Renal pelvis (tissue), 4 donors: ENCODE data around the gene C1orf185. TPM values are rescaled to one million over a fixed set of nuclear protein-coding genes. Genes with fewer than 3 reads are reported as not detected.
"Not testable (repeated sequence)": the region's sequence is repeated elsewhere in the genome, so short reads cannot be mapped to it uniquely, and the experiment has no call there.

Experiments used
- DNase-seq: peaks from one replicate; pipeline ENCODE4 v3.0.0-alpha.2; 2013
- polyA plus RNA-seq, 3 donors: library from polyadenylated mRNA; unstranded; fragments of 120-200 nt; gene quantifications; one replicate each; pipeline ENCODE4 v1.2.1, GENCODE V29; 2013; ENCODE audit not compliant: insufficient read length in 3 of 3

C1orf185 gene
- polyA plus RNA-seq, 3 donors: not detected

DNA sequence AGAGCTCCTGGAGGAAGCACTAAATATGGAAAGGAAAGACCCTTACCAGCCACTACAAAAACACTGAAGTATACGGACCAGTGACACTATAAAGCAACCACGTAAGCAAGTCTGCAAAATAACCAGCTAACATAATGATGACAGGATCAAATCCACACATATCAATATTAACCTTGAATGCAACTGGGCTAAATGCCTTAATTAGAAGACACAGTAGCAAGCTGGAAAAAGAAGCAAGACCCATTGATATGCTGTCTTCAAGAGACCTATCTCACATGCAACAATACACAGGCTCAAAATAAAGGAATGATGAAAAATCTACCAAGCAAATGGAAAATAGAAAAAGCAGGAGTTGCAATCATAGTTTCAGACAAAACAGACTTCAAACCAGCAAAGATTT lies 31.0 kb downstream of the C1orf185 start:
- no peak for DNase-seq

DNA sequence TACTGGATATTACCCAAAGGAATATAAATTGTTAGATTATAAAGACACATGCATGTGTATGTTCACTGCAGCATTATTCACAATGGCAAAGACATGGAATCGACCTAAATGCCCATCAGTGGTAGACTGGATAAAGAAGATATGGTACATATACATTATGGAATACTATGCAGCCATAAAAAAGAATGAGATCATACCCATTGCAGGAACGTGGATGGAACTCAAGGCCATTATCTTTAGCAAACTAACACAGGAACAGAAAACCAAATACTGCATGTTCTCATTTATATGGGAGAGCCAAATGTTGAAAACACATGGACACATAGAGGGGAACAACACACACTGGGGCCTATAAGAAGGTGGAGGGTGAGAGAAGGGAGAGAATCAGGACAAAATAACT lies 35.7 kb downstream of the C1orf185 start:
- not testable (repeated sequence) for DNase-seq

DNA sequence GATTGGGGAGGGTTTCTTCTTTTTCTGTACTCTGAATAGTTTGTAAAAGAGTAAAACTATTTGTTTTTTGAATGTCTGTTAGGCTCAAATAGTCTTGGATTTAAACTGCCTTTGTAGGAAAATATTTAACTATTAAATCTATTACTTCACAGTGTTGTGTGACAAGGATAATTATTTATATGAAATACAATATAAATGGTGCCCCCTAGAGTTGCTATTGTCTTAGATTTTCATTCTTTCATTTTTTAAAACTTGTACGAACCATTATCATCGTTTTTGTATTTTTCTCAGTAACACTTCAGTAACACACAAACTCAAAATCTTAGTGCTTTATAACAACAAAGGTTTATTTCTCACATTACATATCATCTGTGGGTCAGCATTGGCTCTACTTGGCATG lies 37.4 kb downstream of the C1orf185 start:
- DNase-seq: no peak

DNA sequence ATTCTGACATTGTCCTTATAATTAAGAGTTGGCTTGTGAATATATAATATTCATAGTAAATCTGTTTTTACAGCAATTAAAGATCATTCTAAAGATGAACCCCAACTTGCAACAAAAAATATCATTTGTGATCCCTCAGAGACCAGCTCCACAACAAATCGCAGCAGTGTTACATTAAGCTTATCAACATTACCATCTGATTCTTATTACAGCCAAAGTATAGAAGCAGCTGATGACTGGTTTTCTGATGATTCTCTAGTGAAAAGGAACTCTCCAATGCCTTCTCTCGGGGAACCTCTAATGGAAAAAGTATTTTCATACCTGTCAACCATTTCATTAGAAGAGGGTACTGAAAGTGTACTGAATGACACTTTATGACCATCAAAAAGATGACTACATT lies 45.4 kb downstream of the C1orf185 start:
- DNase-seq: no peak

DNA sequence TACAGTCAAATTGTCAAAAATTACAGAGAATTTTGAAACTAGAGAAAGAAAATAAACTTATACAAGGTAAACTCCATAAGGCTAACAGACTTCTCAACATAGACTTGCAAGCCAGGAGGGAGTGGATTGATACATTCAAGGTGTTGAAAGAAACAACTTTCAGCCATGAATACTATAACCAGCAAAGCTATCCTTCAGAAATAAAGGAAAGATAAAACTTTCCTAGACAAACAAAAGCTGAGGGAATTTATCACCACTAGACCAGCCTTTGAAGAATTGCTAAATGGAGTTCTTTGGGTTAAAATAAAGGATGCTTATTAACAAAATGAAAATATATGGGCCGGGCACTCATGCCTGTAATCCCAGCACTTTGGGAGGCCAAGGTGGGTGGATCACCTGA lies 52.7 kb downstream of the C1orf185 start:
- DNase-seq: no peak

DNA sequence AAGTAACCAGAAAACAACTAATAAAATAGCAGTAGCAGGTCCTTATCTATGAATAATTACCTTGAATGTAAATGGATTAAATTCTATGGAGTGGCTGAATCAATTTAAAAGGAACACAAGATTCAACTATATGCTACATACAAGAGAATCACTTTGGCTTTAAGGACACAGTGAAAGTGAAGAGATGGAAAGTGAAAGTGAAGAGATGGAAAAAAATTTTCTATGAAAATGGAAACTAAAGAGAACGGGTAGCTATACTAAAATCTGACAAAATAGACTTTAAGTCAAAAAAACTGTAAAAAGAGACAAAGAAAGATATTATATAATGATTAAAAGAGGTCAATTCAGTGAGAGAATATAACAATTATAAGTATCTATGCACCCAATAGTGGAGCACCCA lies 54.7 kb downstream of the C1orf185 start:
- no peak for DNase-seq

DNA sequence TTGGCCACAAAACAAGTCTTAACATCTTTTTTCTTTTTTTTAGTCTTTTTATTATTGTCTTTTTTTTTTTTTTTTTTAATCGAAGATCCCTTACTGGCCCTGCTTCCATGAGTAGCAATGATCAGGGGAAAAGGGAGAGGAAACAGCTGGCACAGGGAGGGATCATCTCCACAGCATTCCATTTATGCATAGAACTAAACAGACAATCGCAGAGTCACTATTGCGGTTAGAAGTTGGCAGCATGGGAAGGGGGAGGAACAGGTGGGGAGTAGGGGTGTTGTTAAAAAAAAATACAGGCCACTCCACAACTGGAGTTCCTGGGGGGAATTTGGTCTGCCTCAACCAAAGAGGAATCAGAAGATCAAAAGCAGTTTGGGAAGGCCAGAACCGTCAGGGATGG lies 55.4 kb downstream of the C1orf185 start:
- no peak for DNase-seq

DNA sequence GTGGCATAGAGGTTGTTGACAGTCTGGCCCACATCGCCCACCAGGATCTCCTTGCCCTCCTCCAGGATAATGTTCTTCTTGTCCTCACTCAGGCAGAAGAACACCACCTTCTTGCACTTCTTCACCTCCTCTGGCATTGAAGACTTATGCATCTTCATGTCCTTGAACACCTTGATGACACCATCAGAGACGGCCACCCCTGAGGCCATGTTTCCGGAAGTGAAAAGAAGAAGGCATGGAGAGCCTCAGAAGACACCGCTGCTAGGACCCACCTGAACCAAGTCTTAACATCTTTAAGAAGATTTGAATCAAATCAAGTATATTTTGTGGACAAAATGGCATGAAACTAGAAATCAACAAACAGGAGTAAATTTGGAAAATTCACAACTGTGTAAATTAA lies 56.2 kb downstream of the C1orf185 start:
- no peak for DNase-seq

DNA sequence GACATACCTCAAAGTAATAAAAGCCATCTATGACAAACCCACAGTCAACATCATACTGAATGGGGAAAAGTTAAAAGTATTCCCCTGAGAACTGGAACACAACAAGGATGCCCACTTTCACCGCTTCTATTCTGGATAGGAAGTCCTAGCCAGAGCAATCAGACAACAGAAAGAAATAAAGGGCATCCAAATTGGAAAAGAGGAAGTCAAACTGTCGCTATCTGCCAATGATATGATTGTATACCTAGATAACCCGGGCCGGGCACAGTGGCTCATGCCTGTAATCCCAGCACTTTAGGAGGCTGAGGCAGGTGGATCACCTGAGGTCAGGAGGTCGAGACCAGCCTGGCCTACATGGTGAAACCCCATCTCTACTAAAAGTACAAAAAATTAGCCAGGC lies 60.5 kb downstream of the C1orf185 start:
- not testable (repeated sequence) for DNase-seq

DNA sequence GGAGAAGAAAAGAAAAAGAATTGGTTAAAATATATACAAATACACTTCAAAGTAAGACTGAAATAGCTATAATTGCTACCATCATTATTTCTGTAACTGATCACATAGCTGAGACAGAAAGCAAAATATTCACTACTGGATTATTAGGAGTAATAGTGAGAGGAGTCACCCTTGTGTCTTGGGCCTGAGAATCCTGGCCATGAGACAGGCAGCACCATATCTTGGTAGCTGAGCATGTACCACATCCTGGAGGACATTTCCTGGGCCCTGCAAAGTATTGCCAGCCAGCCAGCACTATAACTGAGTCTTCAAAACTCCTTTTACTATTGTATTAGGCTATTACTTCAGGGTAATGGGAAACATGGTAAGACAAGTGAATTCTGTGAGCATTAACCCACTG lies 63.5 kb downstream of the C1orf185 start:
- no peak for DNase-seq

DNA sequence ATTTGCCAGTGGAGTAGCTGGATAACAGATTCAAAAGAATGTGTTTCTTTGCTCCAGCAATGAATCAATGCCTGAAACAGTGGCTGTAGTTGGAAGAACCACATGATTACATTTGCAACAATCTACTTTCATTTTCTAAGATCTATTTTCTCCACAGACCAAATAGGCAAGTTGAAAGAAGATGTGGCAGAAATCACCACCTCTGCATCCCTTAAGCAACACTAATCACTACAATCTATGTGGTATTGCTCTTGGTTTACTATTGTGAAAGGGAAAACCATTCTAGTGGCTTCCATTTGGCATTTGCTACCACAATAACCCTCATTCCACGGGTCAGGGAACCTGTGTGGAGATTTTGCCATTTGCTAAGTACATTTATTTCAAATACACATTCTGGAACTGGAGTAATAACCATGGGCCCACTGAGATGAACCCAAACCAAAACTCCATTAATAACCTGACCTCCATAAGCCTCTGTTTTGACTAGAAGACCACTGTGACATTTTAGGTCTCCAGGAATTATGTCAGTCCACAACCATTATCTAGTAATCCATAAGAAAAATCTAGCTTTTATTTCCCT lies 66.3 kb downstream of the C1orf185 start:
- no peak for DNase-seq

DNA sequence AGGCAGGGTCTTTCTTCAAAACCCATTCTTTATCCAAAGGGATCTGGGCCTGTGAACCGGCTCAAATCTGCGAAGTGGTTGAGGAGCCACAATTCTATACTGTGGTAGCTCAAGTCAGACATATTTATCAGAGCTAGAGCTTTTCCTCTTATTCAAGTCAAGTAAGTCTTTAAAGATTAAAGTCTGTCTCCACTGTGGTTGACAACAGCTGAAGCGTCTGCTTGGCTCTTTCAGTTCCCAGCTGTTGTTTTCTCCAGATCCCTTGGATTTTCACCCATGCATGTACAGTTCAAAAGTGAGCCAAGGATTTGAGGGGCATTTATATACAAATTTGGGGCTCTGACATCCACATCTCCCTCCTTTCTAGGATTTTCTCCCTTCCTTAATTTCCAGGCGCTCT lies 66.9 kb downstream of the C1orf185 start:
- DNase-seq: no peak

DNA sequence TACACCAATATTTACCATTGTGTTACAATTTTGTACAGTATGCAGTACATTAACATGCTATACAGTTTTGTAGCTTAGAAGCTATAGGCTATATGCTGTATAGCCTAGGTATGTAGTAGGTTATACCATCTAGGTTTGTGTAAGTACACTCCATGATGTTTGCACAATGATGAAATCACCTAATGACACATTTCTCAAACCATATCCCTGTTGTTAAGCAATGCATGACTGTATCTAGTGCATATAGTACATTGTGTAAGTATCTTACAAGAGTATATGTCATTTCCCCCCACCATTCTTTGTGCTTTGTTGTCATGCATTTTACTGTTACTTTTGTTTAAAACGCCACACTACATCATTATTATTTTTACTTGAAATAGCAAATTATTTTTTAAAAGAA lies 68.3 kb downstream of the C1orf185 start:
- no peak for DNase-seq

DNA sequence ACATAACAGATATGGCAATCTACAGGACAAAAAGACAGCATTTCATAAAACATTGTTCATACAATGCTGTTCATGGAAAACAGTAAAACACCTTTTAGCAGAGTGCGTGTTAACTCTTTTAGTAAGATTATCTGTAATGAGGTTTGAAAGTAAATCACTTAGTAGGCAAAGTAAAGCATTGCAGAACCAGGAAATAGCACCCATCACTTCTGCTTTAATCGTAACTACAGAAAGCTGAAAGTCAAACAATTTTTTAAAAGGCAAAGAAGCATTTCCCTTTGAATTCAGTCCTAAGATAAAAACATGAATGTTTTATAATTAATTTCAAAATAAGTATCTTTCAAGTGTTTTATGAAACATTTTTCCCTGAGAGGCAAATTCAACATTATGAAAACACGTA lies 70.8 kb downstream of the C1orf185 start:
- DNase-seq: no peak

DNA sequence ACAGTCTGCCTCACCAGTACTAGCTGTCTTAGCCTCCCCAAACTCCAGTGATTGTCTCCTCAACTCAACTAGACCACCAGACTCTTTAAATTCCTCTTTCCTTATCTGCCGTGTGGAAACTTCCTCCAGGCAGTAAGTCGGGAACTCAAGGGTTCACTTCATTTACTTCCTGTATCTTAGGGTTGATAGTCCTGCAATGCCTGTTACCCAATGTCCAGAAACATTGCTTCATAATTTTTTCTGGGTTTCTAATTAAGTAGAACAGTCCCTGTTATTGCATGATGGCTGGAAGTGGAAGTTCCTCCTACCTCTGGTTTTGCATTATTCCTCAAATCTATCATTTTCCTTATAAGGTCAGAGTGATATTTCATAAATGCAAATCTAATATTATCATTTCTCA lies 73.2 kb downstream of the C1orf185 start:
- DNase-seq: no peak

DNA sequence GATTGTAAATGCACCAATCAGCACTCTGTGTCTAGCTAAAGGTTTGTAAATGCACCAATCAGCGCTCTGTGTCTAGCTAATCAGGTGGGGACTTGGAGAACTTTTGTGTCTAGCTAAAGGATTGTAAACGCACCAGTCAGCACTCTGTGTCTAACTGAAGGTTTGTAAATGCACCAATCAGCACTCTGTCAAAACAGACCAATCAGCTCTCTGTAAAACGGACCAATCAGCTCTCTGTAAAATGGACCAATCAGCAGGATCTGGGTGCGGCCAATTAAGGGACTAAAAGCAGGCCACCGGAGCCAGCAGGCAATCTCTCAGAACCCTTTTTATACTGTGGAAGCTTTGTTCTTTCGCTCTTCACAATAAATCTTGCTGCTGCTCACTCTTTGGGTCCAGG lies 76.0 kb downstream of the C1orf185 start:
- DNase-seq: not testable (repeated sequence)

DNA sequence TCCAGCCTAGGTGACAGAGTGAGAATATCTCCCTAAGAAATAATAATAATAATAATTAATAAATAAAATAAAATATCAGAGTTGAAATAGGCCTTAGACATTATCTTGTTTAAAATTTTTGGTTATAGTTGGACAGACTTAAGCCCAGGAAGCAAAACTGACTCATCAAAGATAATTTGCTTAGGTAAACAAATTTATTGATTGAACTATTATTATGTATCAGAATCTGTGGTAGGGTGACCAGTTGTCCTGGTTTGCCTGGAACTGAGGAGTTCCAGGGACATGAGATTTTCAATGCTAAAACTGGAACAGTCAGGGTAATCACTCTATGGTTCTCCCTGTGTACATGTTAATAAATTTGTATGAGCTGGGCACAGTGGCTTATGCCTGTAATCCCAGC lies 86.2 kb downstream of the C1orf185 start:
- DNase-seq: no peak

DNA sequence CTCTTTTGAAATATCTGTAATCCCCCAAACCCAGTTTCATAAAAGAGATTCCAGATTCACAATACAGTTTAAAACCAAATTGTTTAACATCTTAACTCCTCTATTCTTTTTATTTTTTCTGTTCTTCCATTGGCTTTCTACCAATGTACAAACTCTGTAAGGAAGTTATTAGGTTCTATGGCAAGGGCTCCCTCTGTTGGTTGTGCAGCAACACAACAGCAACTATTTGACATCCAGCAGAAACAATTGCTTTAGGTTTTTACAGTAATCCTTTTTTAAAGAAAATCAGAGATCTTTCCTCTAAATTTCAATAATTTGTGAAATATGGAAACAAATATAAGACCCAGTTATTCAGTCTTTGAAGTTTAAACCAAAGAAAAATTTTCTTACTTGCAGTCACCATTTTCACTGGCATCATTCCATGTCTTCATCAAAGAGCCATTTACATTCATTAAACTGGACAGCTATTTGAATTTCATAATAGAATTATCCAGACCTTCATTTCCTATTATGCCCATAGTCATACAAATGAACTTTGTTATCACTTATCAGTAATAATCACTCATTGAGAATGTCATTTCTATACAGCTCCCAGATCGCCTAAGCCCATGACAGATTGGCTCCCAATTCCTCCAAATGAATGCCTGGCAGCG lies 87.5 kb downstream of the C1orf185 start:
- DNase-seq: peak; percentile 60

DNA sequence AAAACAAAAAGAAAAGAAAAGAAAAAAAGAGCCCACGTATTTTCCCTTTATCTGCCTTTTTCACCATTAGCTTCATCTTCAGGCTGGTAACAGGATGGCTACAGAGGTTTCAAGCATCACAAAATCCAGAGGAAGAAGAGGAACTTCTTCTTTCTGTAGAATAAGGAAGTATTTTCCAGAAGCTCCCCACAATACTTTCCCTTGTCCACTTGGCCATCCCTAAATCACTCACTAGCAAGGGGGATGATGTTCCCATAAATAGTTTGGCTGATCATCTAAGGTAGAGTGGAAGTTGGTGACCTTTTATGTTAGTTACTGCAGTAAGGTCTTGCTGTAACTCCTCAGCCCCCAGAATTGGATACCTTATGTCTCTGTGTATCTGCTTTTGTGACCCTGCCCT lies 88.9 kb downstream of the C1orf185 start:
- DNase-seq: no peak

DNA sequence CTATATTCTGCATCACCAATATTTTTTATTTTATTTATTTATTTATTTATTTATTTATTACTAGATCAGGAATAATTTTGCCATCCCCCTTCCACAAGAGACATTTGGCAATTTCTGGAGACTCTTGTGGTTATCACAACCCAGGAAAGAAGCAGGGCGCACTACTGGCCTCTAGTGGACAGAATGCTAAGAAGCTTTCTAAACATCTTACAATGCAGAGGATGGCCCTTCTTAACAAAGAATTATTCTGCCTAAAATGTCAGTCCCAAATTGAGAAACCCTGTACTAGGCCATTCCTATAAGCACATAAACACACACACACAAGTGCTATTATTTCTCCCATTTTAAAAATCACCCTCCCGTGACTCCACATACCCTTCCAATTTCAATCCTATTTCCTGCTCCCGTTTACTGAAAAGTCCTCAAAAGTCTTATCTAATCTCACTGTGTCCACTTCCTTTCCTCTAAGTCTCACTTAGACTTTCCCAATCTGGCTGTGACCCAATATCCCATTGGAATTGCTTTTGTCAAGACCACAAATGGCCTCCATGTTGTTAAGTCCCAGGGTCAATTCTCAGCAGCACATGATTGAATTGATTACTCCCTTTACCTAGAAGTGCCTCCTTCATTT lies 90.3 kb downstream of the C1orf185 start:
- DNase-seq: peak; percentile 67

DNA sequence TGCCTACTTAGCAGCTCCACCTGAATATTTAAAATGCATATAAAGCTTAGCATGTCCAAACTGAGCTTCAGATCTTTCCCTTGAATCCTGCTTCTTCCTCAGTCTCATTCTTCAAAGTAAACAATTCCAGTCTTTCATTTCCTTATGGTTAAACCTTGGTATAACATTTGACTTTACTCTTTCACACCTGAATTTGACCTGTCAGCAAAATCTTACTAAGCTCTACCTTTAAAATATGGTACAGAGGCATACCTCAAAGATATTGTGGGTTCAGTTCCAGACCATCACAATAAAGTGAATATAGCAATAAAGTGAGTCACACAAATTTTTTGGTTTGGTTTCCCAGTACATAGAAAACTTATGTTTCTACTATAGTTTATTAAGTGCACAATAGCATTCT lies 91.5 kb downstream of the C1orf185 start:
- DNase-seq: no peak
